ENCODE measurements around the gene PLCH1. TPM values are rescaled to one million over a fixed set of nuclear protein-coding genes. Genes with fewer than 3 reads are reported as not detected.

Gene PLCH1
- total RNA-seq, 4 donors from 2014 or later: 1.4 to 7.0 (median 2.0) TPM

GRCh38 chr3:155673421-155673820 lies 71.5 kb downstream of the PLCH1 start:
- no peak for DNase-seq (ENCODE audit: low spot score in 2 of 2)
- H3K4me1 ChIP-seq: peaks cover 0 to 3% (median 0%) of the 10 kb centered on the region in 4 donors
- TF ChIP-seq CTCF (IDR thresholded peaks at IDR 0.05) (no peak), EP300 (IDR thresholded peaks at IDR 0.05) (no peak), POLR2A (IDR thresholded peaks at IDR 0.05) (no peak)
- no peak overlapping the region for H3K27ac ChIP-seq
- 75 to 79% methylated on average over 4 of the region's 4 CpGs for WGBS, 2 donors
- no peak overlapping the region for H3K4me3 ChIP-seq
- H3K36me3 ChIP-seq: no peaks in the 10 kb centered on the region
- no peaks in the 10 kb centered on the region for H3K9me3 ChIP-seq
- H3K27me3 ChIP-seq: no peaks in the 10 kb centered on the region

GRCh38 chr3:155670335-155670734 lies 74.5 kb downstream of the PLCH1 start:
- H3K27me3 ChIP-seq: no peaks in the 10 kb centered on the region
- no peak for TF ChIP-seq POLR2A (IDR thresholded peaks at IDR 0.05)
- TF ChIP-seq CTCF (IDR thresholded peaks at IDR 0.05): no peak
- TF ChIP-seq EP300 (IDR thresholded peaks at IDR 0.05): no peak

GRCh38 chr3:155667988-155668387 lies 76.9 kb downstream of the PLCH1 start:
- H3K36me3 ChIP-seq: no peaks in the 10 kb centered on the region
- H3K27me3 ChIP-seq: no peaks in the 10 kb centered on the region
- peaks cover 0 to 9% (median 3%) of the 10 kb centered on the region in 4 donors for H3K4me1 ChIP-seq
- no peak for DNase-seq (ENCODE audit: low spot score in 2 of 2)
- 31 to 50% methylated on average over 2 of the region's 2 CpGs for WGBS, 2 donors
- H3K27ac ChIP-seq: no peak overlapping the region
- no peaks in the 10 kb centered on the region for H3K9me3 ChIP-seq
- TF ChIP-seq EP300 (IDR thresholded peaks at IDR 0.05): no peak
- TF ChIP-seq POLR2A (IDR thresholded peaks at IDR 0.05): no peak
- no peak for TF ChIP-seq CTCF (IDR thresholded peaks at IDR 0.05)
- H3K4me3 ChIP-seq: no peak overlapping the region

More at GRCh38 chr3:155670335-155670734, 74.5 kb downstream of the PLCH1 start:
- Histone ChIP-seq H3K36me3 (no peaks in the 10 kb centered on the region), H3K4me1 (peaks cover 0 to 5% (median under 1%) of the 10 kb centered on the region in 4 donors), H3K4me3 (no peak overlapping the region), H3K9me3 (no peaks in the 10 kb centered on the region), H3K27ac (no peak overlapping the region)
- 87 to 91% methylated on average over 2 of the region's 2 CpGs for WGBS, 2 donors
- DNase-seq (ENCODE audit: low spot score in 2 of 2): no peak

- H3K9me3 ChIP-seq: no peaks in the 10 kb centered on the region
- peak; percentile 50 to 74 for DNase-seq (ENCODE audit: low spot score in 2 of 2)
- H3K4me3 ChIP-seq: no peak overlapping the region
- H3K36me3 ChIP-seq: no peaks in the 10 kb centered on the region
- WGBS, 2 donors: 59 to 69% methylated on average over 4 of the region's 4 CpGs
- peak overlapping the region in 3 of 4 donors; percentile 29 to 77 (median 67) for H3K27ac ChIP-seq
- H3K27me3 ChIP-seq: no peaks in the 10 kb centered on the region
- peaks cover 0 to 6% (median 3%) of the 10 kb centered on the region in 4 donors for H3K4me1 ChIP-seq
- TF ChIP-seq EP300 (IDR thresholded peaks at IDR 0.05): peak in 1 of 2 donors; percentile 68
- TF ChIP-seq CTCF (IDR thresholded peaks at IDR 0.05): no peak
Observed at GRCh38 chr3:155664925-155665695, 79.8 kb downstream of the PLCH1 start.

- Histone ChIP-seq H3K4me1 (peaks cover 0 to 6% (median 3%) of the 10 kb centered on the region in 4 donors), H3K4me3 (no peak overlapping the region), H3K9me3 (no peaks in the 10 kb centered on the region), H3K36me3 (no peaks in the 10 kb centered on the region), H3K27me3 (no peaks in the 10 kb centered on the region), H3K27ac (no peak overlapping the region)
- no peak for DNase-seq (ENCODE audit: low spot score in 2 of 2)
- 64 to 74% methylated on average over 3 of the region's 3 CpGs for WGBS, 2 donors
- TF ChIP-seq POLR2A (IDR thresholded peaks at IDR 0.05): no peak
- no peak for TF ChIP-seq EP300 (IDR thresholded peaks at IDR 0.05)
- no peak for TF ChIP-seq CTCF (IDR thresholded peaks at IDR 0.05)
Observed at GRCh38 chr3:155663467-155664212, 81.2 kb downstream of the PLCH1 start.

Data from tibial nerve (tissue), 4 donors.